Ishikawa (cell line): Measurements from ENCODE around the gene TXNRD1.

ENCODE experiments used
- CEBPB ChIP-seq: IDR thresholded peaks from 2 replicates; pipeline ENCODE4 v1.6.1; 2012
- CREB1 ChIP-seq: IDR thresholded peaks from 2 replicates; pipeline ENCODE4 v1.6.1; 2012; ENCODE audit warnings: low read depth
- EGR1 ChIP-seq: IDR thresholded peaks from 2 replicates; pipeline ENCODE4 v1.6.1; 2012
- EP300 ChIP-seq: IDR thresholded peaks from 2 replicates; pipeline ENCODE4 v1.6.1; 2012; ENCODE audit warnings: borderline replicate concordance
- FOXM1 ChIP-seq: IDR thresholded peaks from 2 replicates; pipeline ENCODE4 v1.6.1; 2012; ENCODE audit warnings: low read depth, borderline replicate concordance
- NFIC ChIP-seq: IDR thresholded peaks from 2 replicates; pipeline ENCODE4 v1.6.1; 2012
- RAD21 ChIP-seq: IDR thresholded peaks from 2 replicates; pipeline ENCODE4 v1.6.1; 2012; ENCODE audit warnings: low read depth
- TAF1 ChIP-seq: IDR thresholded peaks from 2 replicates; pipeline ENCODE4 v1.6.1; 2012; ENCODE audit warnings: low read depth, mild to moderate bottlenecking
- TCF12 ChIP-seq: IDR thresholded peaks from 2 replicates; pipeline ENCODE4 v1.6.1; 2012; ENCODE audit warnings: low read depth
- TEAD4 ChIP-seq: IDR thresholded peaks from 2 replicates; pipeline ENCODE4 v1.6.1; 2012
- YY1 ChIP-seq: IDR thresholded peaks from 2 replicates; pipeline ENCODE4 v1.6.1; 2012; ENCODE audit warnings: low read depth
- ZBTB7A ChIP-seq: IDR thresholded peaks from 2 replicates; pipeline ENCODE4 v1.6.1; 2012; ENCODE audit warnings: low read depth
- TF ChIP-seq, protein P1 (sequence below): IDR thresholded peaks from 2 replicates; pipeline ENCODE4 v1.6.1; 2012
- TF ChIP-seq, protein P2 (sequence below): IDR thresholded peaks from 2 replicates; pipeline ENCODE4 v1.6.1; 2012
- TF ChIP-seq, protein P3 (sequence below): IDR thresholded peaks from 2 replicates; pipeline ENCODE4 v1.6.1; 2012; ENCODE audit warnings: low read depth, mild to moderate bottlenecking

TXNRD1 gene

DNA sequence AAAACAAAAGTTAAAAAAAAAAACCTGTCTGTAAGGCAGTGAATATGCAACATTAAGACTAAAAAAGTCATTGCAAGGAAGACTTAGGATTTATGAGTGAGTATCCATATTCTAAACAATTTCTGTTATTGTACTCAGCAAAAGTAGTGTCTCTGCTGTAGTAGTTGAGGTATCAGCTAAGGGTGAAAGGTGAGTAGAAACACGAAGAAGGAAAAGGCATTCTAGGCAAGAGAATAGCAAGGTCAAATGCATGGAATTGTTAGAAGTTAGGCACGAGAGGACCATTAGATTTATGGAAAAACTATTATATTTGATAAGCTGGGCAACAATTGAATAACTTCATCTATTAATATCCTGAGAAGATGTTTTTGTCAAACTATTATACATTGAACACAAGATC is 89.8 kb downstream of the TXNRD1 start:
- TF ChIP-seq RAD21: no peak
- no peak for TF ChIP-seq ZBTB7A
- TF ChIP-seq FOXM1: no peak
- TF ChIP-seq CREB1: no peak
- TF ChIP-seq EGR1: no peak
- TF ChIP-seq, protein P1, sequence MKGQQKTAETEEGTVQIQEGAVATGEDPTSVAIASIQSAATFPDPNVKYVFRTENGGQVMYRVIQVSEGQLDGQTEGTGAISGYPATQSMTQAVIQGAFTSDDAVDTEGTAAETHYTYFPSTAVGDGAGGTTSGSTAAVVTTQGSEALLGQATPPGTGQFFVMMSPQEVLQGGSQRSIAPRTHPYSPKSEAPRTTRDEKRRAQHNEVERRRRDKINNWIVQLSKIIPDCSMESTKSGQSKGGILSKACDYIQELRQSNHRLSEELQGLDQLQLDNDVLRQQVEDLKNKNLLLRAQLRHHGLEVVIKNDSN: no peak
- no peak for TF ChIP-seq YY1
- TF ChIP-seq, protein P2, sequence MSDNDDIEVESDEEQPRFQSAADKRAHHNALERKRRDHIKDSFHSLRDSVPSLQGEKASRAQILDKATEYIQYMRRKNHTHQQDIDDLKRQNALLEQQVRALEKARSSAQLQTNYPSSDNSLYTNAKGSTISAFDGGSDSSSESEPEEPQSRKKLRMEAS: no peak
- TF ChIP-seq NFIC: no peak
- TF ChIP-seq EP300: no peak
- TF ChIP-seq TEAD4: no peak
- no peak for TF ChIP-seq TCF12
- TF ChIP-seq, protein P3, sequence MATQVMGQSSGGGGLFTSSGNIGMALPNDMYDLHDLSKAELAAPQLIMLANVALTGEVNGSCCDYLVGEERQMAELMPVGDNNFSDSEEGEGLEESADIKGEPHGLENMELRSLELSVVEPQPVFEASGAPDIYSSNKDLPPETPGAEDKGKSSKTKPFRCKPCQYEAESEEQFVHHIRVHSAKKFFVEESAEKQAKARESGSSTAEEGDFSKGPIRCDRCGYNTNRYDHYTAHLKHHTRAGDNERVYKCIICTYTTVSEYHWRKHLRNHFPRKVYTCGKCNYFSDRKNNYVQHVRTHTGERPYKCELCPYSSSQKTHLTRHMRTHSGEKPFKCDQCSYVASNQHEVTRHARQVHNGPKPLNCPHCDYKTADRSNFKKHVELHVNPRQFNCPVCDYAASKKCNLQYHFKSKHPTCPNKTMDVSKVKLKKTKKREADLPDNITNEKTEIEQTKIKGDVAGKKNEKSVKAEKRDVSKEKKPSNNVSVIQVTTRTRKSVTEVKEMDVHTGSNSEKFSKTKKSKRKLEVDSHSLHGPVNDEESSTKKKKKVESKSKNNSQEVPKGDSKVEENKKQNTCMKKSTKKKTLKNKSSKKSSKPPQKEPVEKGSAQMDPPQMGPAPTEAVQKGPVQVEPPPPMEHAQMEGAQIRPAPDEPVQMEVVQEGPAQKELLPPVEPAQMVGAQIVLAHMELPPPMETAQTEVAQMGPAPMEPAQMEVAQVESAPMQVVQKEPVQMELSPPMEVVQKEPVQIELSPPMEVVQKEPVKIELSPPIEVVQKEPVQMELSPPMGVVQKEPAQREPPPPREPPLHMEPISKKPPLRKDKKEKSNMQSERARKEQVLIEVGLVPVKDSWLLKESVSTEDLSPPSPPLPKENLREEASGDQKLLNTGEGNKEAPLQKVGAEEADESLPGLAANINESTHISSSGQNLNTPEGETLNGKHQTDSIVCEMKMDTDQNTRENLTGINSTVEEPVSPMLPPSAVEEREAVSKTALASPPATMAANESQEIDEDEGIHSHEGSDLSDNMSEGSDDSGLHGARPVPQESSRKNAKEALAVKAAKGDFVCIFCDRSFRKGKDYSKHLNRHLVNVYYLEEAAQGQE: no peak
- TF ChIP-seq TAF1: no peak
- TF ChIP-seq CEBPB: no peak

DNA sequence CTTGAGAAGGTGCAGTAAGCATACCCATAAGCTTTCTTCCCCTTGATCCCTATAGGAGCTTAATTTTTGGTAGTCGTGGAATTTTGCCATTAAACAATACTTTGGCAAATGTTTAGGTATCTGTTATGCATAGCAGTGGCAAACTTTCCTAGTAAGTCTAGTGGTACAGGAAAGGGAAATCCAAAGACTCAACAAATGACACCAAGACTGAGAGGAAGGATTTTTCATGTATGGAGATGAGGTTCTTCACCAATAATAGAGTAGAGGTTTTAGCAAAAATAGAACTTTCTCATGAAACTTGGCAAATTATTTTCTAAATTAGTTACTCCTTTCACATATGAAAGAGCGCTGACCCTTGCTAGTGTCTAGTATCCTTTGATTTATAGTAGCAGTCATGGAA is 90.8 kb downstream of the TXNRD1 start:
- TF ChIP-seq YY1 (no peak), ZBTB7A (no peak), CREB1 (no peak), FOXM1 (no peak), EP300 (no peak), TAF1 (no peak), CEBPB (no peak), RAD21 (no peak), EGR1 (no peak), TEAD4 (no peak)
- TF ChIP-seq, protein P3: no peak
- TF ChIP-seq, protein P1: no peak
- TF ChIP-seq, protein P2: no peak

- TF ChIP-seq, protein P3: no peak
- TF ChIP-seq CEBPB (no peak), TCF12 (no peak), TEAD4 (no peak), CREB1 (no peak), RAD21 (no peak), EP300 (no peak)
Measured at GRCh38 chr12:104306943-104307654, 91.5 kb downstream of the TXNRD1 start.

- no peak for TF ChIP-seq YY1
- TF ChIP-seq, protein P1: no peak
- TF ChIP-seq RAD21: no peak
- no peak for TF ChIP-seq TEAD4
- TF ChIP-seq NFIC: no peak
- TF ChIP-seq EGR1: no peak
- no peak for TF ChIP-seq FOXM1
- no peak for TF ChIP-seq CEBPB
- no peak for TF ChIP-seq ZBTB7A
- TF ChIP-seq TAF1: no peak
- TF ChIP-seq, protein P2: no peak
Measured at GRCh38 chr12:104307655-104308000, 92.0 kb downstream of the TXNRD1 start.
